Mesenchymal stem cell (in vitro differentiated cells and primary cell): ENCODE measurements around the gene EXOSC7.

Experiments
- DNase-seq: peaks from one replicate; pipeline ENCODE4 v3.0.0-alpha.2; 2013
- H2AFZ ChIP-seq: one replicate; pipeline ENCODE4 v1.6.1; 2013; ENCODE audit warnings: low read depth, mild to moderate bottlenecking, control low read depth, inconsistent platforms, low read length, moderate library complexity
- H2AK5ac ChIP-seq: 2 replicates; pipeline ENCODE4 v1.6.1; 2013; ENCODE audit warnings: low read length, moderate library complexity, mild to moderate bottlenecking, inconsistent platforms; ENCODE audit not compliant: severe bottlenecking
- H2BK120ac ChIP-seq: one replicate; pipeline ENCODE4 v1.6.1; 2013; ENCODE audit warnings: low read depth, mild to moderate bottlenecking, inconsistent platforms, low read length, moderate library complexity
- H2BK12ac ChIP-seq, 2 experiments: one replicate each; pipeline ENCODE4 v1.6.1; 2013; ENCODE audit warnings: inconsistent platforms in 2 of 2, low read length in 2 of 2, mild to moderate bottlenecking in 2 of 2, moderate library complexity in 2 of 2, control low read depth in 1 of 2
- H2BK15ac ChIP-seq: one replicate; pipeline ENCODE4 v1.6.1; 2013; ENCODE audit warnings: mild to moderate bottlenecking, low read depth, inconsistent platforms; ENCODE audit not compliant: poor library complexity, severe bottlenecking
- H2BK5ac ChIP-seq: 2 replicates; pipeline ENCODE4 v1.6.1; 2013; ENCODE audit warnings: low read depth, mild to moderate bottlenecking, low read length, control low read depth, inconsistent platforms; ENCODE audit not compliant: poor library complexity, severe bottlenecking
- H3K14ac ChIP-seq, 2 experiments: one replicate each; pipeline ENCODE4 v1.6.1; 2013; ENCODE audit warnings: inconsistent platforms in 2 of 2, low read length in 2 of 2, control low read depth in 1 of 2, mild to moderate bottlenecking in 1 of 2, moderate library complexity in 1 of 2
- H3K18ac ChIP-seq, 2 experiments: one replicate each; pipeline ENCODE4 v1.6.1; 2013; ENCODE audit warnings: inconsistent platforms in 2 of 2, low read length in 2 of 2, control low read depth in 1 of 2, low read depth in 1 of 2, mild to moderate bottlenecking in 1 of 2
- H3K23ac ChIP-seq, 2 experiments: one replicate each; pipeline ENCODE4 v1.6.1; 2013; ENCODE audit warnings: inconsistent platforms in 2 of 2, low read length in 2 of 2, mild to moderate bottlenecking in 2 of 2, moderate library complexity in 2 of 2, control low read depth in 1 of 2
- H3K27ac ChIP-seq: 2 replicates; pipeline ENCODE4 v1.5.1; 2013; ENCODE audit warnings: mild to moderate bottlenecking, moderate library complexity, low read length, control low read depth, inconsistent platforms; ENCODE audit not compliant: poor library complexity, severe bottlenecking
- H3K27me3 ChIP-seq, 2 experiments: 2 replicates each; pipeline versions ENCODE4 v1.6.1 to v1.7.0; 2013; ENCODE audit warnings: low read length in 2 of 2, mild to moderate bottlenecking in 2 of 2, moderate library complexity in 2 of 2, control low read depth in 1 of 2, inconsistent platforms in 1 of 2; ENCODE audit not compliant: control insufficient read depth in 1 of 2, insufficient read depth in 1 of 2
- H3K36me3 ChIP-seq, 2 experiments: 2 replicates each; pipeline versions ENCODE4 v1.6.1 to v1.7.0; 2013; ENCODE audit warnings: low read length in 2 of 2, control low read depth in 1 of 2, inconsistent platforms in 1 of 2, low read depth in 1 of 2, mild to moderate bottlenecking in 1 of 2; ENCODE audit not compliant: insufficient read depth in 2 of 2, control insufficient read depth in 1 of 2
- H3K4ac ChIP-seq, 2 experiments: one replicate each; pipeline ENCODE4 v1.6.1; 2013; ENCODE audit warnings: inconsistent platforms in 2 of 2, low read length in 2 of 2, mild to moderate bottlenecking in 2 of 2, moderate library complexity in 2 of 2, control low read depth in 1 of 2, low read depth in 1 of 2
- H3K4me1 ChIP-seq: 2 replicates; pipeline ENCODE4 v1.6.1; 2013; ENCODE audit warnings: low read depth, low read length, control low read depth; ENCODE audit not compliant: control insufficient read depth, insufficient read depth
- H3K4me2 ChIP-seq: 2 replicates; pipeline ENCODE4 v1.6.1; 2013; ENCODE audit warnings: low read length, mild to moderate bottlenecking, inconsistent platforms; ENCODE audit not compliant: poor library complexity, severe bottlenecking
- H3K4me3 ChIP-seq, 2 experiments: 2 replicates each; pipeline versions ENCODE4 v1.5.1 to v1.7.0; 2013; ENCODE audit warnings: low read length in 2 of 2, mild to moderate bottlenecking in 2 of 2, control low read depth in 1 of 2, low read depth in 1 of 2; ENCODE audit not compliant: insufficient read depth in 1 of 2
- H3K79me1 ChIP-seq: replicated peaks from 2 replicates; pipeline ENCODE4 v1.6.1; 2013; ENCODE audit warnings: mild to moderate bottlenecking, control low read depth, low read length, inconsistent platforms; ENCODE audit not compliant: poor library complexity, severe bottlenecking
- H3K9ac ChIP-seq: 2 replicates; pipeline ENCODE4 v1.7.0; 2013; ENCODE audit warnings: mild to moderate bottlenecking, low read length, moderate library complexity
- H3K9me3 ChIP-seq: 2 replicates; pipeline ENCODE4 v1.7.0; 2013; ENCODE audit warnings: mild to moderate bottlenecking, low read length; ENCODE audit not compliant: control insufficient read depth
- H4K8ac ChIP-seq: one replicate; pipeline ENCODE4 v1.6.1; 2013; ENCODE audit warnings: inconsistent platforms, mild to moderate bottlenecking, low read length, moderate library complexity
- H4K91ac ChIP-seq: one replicate; pipeline ENCODE4 v1.6.1; 2013; ENCODE audit warnings: mild to moderate bottlenecking, low read length, inconsistent platforms
- WGBS: methylation state at CpG from one replicate; pipeline ENCODE4 v1.1.7; 2013; ENCODE audit warnings: mixed read lengths; 5-methylcytosine and 5-hydroxymethylcytosine counted together

The EXOSC7 gene

GRCh38 chr3:44950275-44950734 is 25.7 kb upstream of the EXOSC7 start:
- WGBS, result 92% methylated on average over 2 of the region's 2 CpGs
- no peak overlapping the region for H3K18ac ChIP-seq
- no peak overlapping the region for H3K4ac ChIP-seq
- H3K4me2 ChIP-seq, result no peak overlapping the region
- peaks cover 51% of the 10 kb centered on the region for H3K79me1 ChIP-seq
- H3K4me3 ChIP-seq, result no peak overlapping the region
- H3K4me1 ChIP-seq, result peaks cover 2% of the 10 kb centered on the region
- no peak for DNase-seq
- no peak overlapping the region for H3K23ac ChIP-seq
- no peak overlapping the region for H2BK15ac ChIP-seq
- no peaks in the 10 kb centered on the region for H3K27me3 ChIP-seq
- H3K9ac ChIP-seq, result no peak overlapping the region
- H2BK120ac ChIP-seq, result no peak overlapping the region
- H3K14ac ChIP-seq, result no peak overlapping the region
- H2AFZ ChIP-seq, result no peak overlapping the region
- H3K9me3 ChIP-seq, result no peaks in the 10 kb centered on the region
- H3K36me3 ChIP-seq, result peaks cover 11 to 21% of the 10 kb centered on the region in 2 experiments
- H2BK12ac ChIP-seq, result no peak overlapping the region
- H4K8ac ChIP-seq, result no peak overlapping the region
- no peak overlapping the region for H3K27ac ChIP-seq
- H4K91ac ChIP-seq, result no peak overlapping the region
- H2AK5ac ChIP-seq, result no peak overlapping the region
- no peak overlapping the region for H2BK5ac ChIP-seq

GRCh38 chr3:44952689-44953088 is 23.4 kb upstream of the EXOSC7 start:
- peaks cover 54% of the 10 kb centered on the region for H3K79me1 ChIP-seq
- no peak overlapping the region for H2AK5ac ChIP-seq
- no peak overlapping the region for H3K23ac ChIP-seq
- no peak overlapping the region for H2BK120ac ChIP-seq
- H3K9ac ChIP-seq, result no peak overlapping the region
- H3K4me2 ChIP-seq, result no peak overlapping the region
- no peak overlapping the region for H4K8ac ChIP-seq
- H3K18ac ChIP-seq, result no peak overlapping the region
- H3K27ac ChIP-seq, result no peak overlapping the region
- no peak overlapping the region for H4K91ac ChIP-seq
- no peaks in the 10 kb centered on the region for H3K9me3 ChIP-seq
- no peaks in the 10 kb centered on the region for H3K27me3 ChIP-seq
- H3K4me1 ChIP-seq, result peaks cover 3% of the 10 kb centered on the region
- H2BK5ac ChIP-seq, result no peak overlapping the region
- no peak for DNase-seq
- no peak overlapping the region for H2BK12ac ChIP-seq
- H2BK15ac ChIP-seq, result no peak overlapping the region
- no peak overlapping the region for H3K4ac ChIP-seq
- WGBS, result 98% methylated on average over 3 of the region's 3 CpGs
- H3K36me3 ChIP-seq, result peaks cover 18 to 19% of the 10 kb centered on the region in 2 experiments
- no peak overlapping the region for H3K4me3 ChIP-seq
- no peak overlapping the region for H2AFZ ChIP-seq
- H3K14ac ChIP-seq, result no peak overlapping the region

- Histone ChIP-seq H2BK15ac (no peak overlapping the region), H4K8ac (no peak overlapping the region), H3K23ac (no peak overlapping the region), H2AK5ac (no peak overlapping the region), H3K27me3 (no peaks in the 10 kb centered on the region), H2BK12ac (no peak overlapping the region), H3K4me2 (no peak overlapping the region), H3K9ac (no peak overlapping the region), H3K4ac (no peak overlapping the region), H3K4me3 (no peak overlapping the region), H3K14ac (no peak overlapping the region), H2AFZ (no peak overlapping the region), H2BK120ac (no peak overlapping the region), H3K9me3 (no peaks in the 10 kb centered on the region), H3K36me3 (peaks cover 29 to 35% of the 10 kb centered on the region in 2 experiments), H2BK5ac (no peak overlapping the region), H3K4me1 (peaks cover 3% of the 10 kb centered on the region), H4K91ac (no peak overlapping the region), H3K18ac (no peak overlapping the region), H3K27ac (no peak overlapping the region), H3K79me1 (peaks cover 59% of the 10 kb centered on the region)
- 100% methylated on average over 2 of the region's 5 CpGs for WGBS
- no peak for DNase-seq
Observed at GRCh38 chr3:44954304-44954703, 21.7 kb upstream of the EXOSC7 start.

GRCh38 chr3:44954962-44955361 is 21.1 kb upstream of the EXOSC7 start:
- Histone ChIP-seq H3K79me1 (peaks cover 58% of the 10 kb centered on the region), H3K27ac (no peak overlapping the region), H3K9ac (no peak overlapping the region), H3K4me1 (peaks cover 3% of the 10 kb centered on the region), H2BK15ac (no peak overlapping the region), H3K27me3 (no peaks in the 10 kb centered on the region), H3K18ac (no peak overlapping the region), H2BK5ac (no peak overlapping the region), H3K4me2 (no peak overlapping the region), H3K14ac (no peak overlapping the region), H4K8ac (no peak overlapping the region), H3K4ac (no peak overlapping the region), H2BK12ac (no peak overlapping the region), H2AK5ac (no peak overlapping the region), H3K9me3 (no peaks in the 10 kb centered on the region), H3K36me3 (peaks cover 26 to 35% of the 10 kb centered on the region in 2 experiments), H4K91ac (no peak overlapping the region), H2AFZ (no peak overlapping the region), H2BK120ac (no peak overlapping the region), H3K23ac (no peak overlapping the region), H3K4me3 (no peak overlapping the region)
- WGBS, result 23% methylated on average over 3 of the region's 3 CpGs
- peak; percentile 78 for DNase-seq
